Liver (tissue), 3 donors: ENCODE measurements around the gene FMR1.

Experiments used
- ATF3 ChIP-seq: IDR thresholded peaks from 2 replicates; pipeline ENCODE4 v1.6.1; 2016; ENCODE audit warnings: antibody characterized with exemption
- CTCF ChIP-seq: fragments of 150-350 bp; IDR thresholded peaks from 2 replicates; pipeline ENCODE4 v1.5.1; 2017; ENCODE audit warnings: improper control_type of control experiment, low read depth, low read length; ENCODE audit not compliant: missing input control
- EGR1 ChIP-seq, 2 donors: IDR thresholded peaks; 2 replicates each; pipeline ENCODE4 v1.6.1; 2016 to 2018; ENCODE audit warnings: antibody characterized with exemption in 2 of 2, low read depth in 2 of 2
- GABPA ChIP-seq, 2 donors: IDR thresholded peaks in 1 of 2; conservative IDR thresholded peaks in 1 of 2; 2 replicates each; pipeline ENCODE4 v1.6.1; 2016; ENCODE audit warnings: antibody characterized with exemption in 2 of 2, mild to moderate bottlenecking in 1 of 2, moderate library complexity in 1 of 2
- HNF4A ChIP-seq, 2 donors: conservative IDR thresholded peaks; 2 replicates each; pipeline ENCODE4 v1.6.1; 2016; ENCODE audit warnings: antibody characterized with exemption in 2 of 2, mild to moderate bottlenecking in 2 of 2
- JUND ChIP-seq, 2 donors: IDR thresholded peaks; 2 replicates each; pipeline ENCODE4 v1.6.1; 2016; ENCODE audit warnings: antibody characterized with exemption in 2 of 2
- MAX ChIP-seq: IDR thresholded peaks from 2 replicates; pipeline ENCODE4 v1.6.1; 2016; ENCODE audit warnings: antibody characterized with exemption
- RAD21 ChIP-seq, 2 donors: IDR thresholded peaks; 2 replicates each; pipeline ENCODE4 v1.6.1; 2016; ENCODE audit warnings: antibody characterized with exemption in 2 of 2, mild to moderate bottlenecking in 2 of 2
- REST ChIP-seq: IDR thresholded peaks from 2 replicates; pipeline ENCODE4 v1.6.1; 2016; ENCODE audit warnings: antibody characterized with exemption, mild to moderate bottlenecking
- SP1 ChIP-seq: IDR thresholded peaks from 2 replicates; pipeline ENCODE4 v1.6.1; 2018; ENCODE audit warnings: antibody characterized with exemption, mild to moderate bottlenecking
- TAF1 ChIP-seq: conservative IDR thresholded peaks from 2 replicates; pipeline ENCODE4 v1.6.1; 2016; ENCODE audit warnings: antibody characterized with exemption, mild to moderate bottlenecking
- YY1 ChIP-seq: IDR thresholded peaks from 2 replicates; pipeline ENCODE4 v1.6.1; 2016; ENCODE audit warnings: antibody characterized with exemption, mild to moderate bottlenecking
- donor health status: healthy.
- donor health status: healthy.

GRCh38 chrX:147894366-147894963, 17.3 kb upstream of the FMR1 start:
- TF ChIP-seq CTCF (no peak), TAF1 (no peak), GABPA (IDR thresholded peaks at IDR 0.05 in 1 of 2, conservative IDR thresholded peaks at IDR 0.05 in 1 of 2) (no peak), REST (no peak), MAX (no peak), HNF4A (conservative IDR thresholded peaks at IDR 0.05) (no peak), SP1 (no peak), JUND (IDR thresholded peaks at IDR 0.05) (no peak), YY1 (no peak), EGR1 (IDR thresholded peaks at IDR 0.05; ENCODE audit: low read depth in 2 of 2) (no peak), ATF3 (no peak), RAD21 (IDR thresholded peaks at IDR 0.05) (no peak)
